OCI-LY3 (cell line): ENCODE measurements around the gene CLSTN1.

Experiments
- H2AFZ ChIP-seq: fragments of 200-600, 300-600 bp; shearing (Covaris generic); 2 replicates; pipeline ENCODE4 v1.6.0; 2014; ENCODE audit warnings: antibody characterized with exemption, low read depth, low read length
- H3K27ac ChIP-seq: fragments of 200-600, 300-600 bp; sonication (generic); 2 replicates; pipeline ENCODE4 v1.5.1; 2014; ENCODE audit warnings: mild to moderate bottlenecking, low read length, moderate library complexity, mixed read lengths
- H3K27me3 ChIP-seq: fragments of 200-600, 300-600 bp; sonication (generic); 2 replicates; pipeline ENCODE4 v1.6.1; 2014; ENCODE audit warnings: low read depth, low read length, mixed read lengths
- H3K36me3 ChIP-seq: fragments of 200-600, 300-600 bp; sonication (generic); replicated peaks from 2 replicates; pipeline ENCODE3; 2014; ENCODE audit warnings: low read depth, low read length, mixed read lengths
- H3K4me1 ChIP-seq: fragments of 300-600, 200-600 bp; sonication (generic); 2 replicates; pipeline ENCODE4 v1.6.1; 2014; ENCODE audit warnings: low read length, mixed read lengths
- H3K4me2 ChIP-seq: fragments of 200-600, 300-600 bp; sonication (generic); 2 replicates; pipeline ENCODE4 v1.6.1; 2014; ENCODE audit warnings: low read length, mixed read lengths
- H3K4me3 ChIP-seq: fragments of 300-600, 200-600 bp; sonication (generic); 2 replicates; pipeline ENCODE4 v1.5.1; 2014; ENCODE audit warnings: antibody characterized with exemption, mild to moderate bottlenecking, low read length, moderate library complexity
- H3K79me2 ChIP-seq: fragments of 300-600, 200-600 bp; shearing (Covaris generic); 2 replicates; pipeline ENCODE4 v1.6.1; 2014; ENCODE audit warnings: mild to moderate bottlenecking, low read length, mixed read lengths
- H3K9ac ChIP-seq: fragments of 300-600, 200-600 bp; shearing (Covaris generic); 2 replicates; pipeline ENCODE4 v1.6.0; 2014; ENCODE audit warnings: mild to moderate bottlenecking, low read length, moderate library complexity
- H3K9me3 ChIP-seq: fragments of 200-600, 300-600 bp; shearing (Covaris generic); 2 replicates; pipeline ENCODE4 v1.6.1; 2014; ENCODE audit warnings: low read length, mixed read lengths; ENCODE audit not compliant: insufficient read depth
- H4K20me1 ChIP-seq: fragments of 200-600, 300-600 bp; sonication (generic); 2 replicates; pipeline ENCODE4 v1.6.1; 2016; ENCODE audit warnings: low read length, mixed read lengths; ENCODE audit not compliant: insufficient read depth
- EZH2phosphoT487 ChIP-seq: fragments of 200-600 bp; shearing (Covaris generic); IDR thresholded peaks from 2 replicates; pipeline ENCODE4 v1.6.1; 2018; ENCODE audit warnings: antibody characterized with exemption, mixed run types, low read depth
- TF ChIP-seq, protein P1 (sequence below): fragments of 200-600, 300-600 bp; sonication (generic); IDR thresholded peaks from 2 replicates; pipeline ENCODE4 v1.5.1; 2014; ENCODE audit warnings: antibody characterized with exemption, low read length, low read depth

Gene CLSTN1

DNA sequence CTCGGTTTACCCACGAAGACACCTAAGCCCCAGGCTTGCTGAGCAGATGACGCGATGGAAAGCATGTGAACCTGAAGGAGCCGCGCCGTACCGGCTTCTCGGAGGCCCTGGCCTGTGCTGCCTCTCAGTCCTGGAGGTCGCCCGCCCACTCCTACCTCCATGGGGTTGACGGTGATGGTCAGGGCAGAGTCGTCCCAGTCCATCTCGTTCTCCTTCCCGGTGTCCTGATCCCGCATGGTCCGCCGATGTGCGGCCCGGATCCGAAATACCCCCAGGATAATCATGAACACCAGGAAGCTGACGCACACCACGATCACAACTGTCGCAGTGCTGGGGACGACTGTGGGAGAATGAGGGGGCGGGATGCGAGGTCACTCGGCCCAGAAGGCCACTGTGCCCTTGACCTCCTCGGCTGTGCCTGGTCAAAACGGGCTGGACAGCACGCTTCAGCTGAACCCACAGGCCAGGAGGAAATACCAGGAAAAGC lies 92.7 kb downstream of the CLSTN1 start:
- H4K20me1 ChIP-seq, result no peaks in the 10 kb centered on the region
- no peaks in the 10 kb centered on the region for H3K4me1 ChIP-seq
- no peaks in the 10 kb centered on the region for H3K79me2 ChIP-seq
- peaks cover 52% of the 10 kb centered on the region for H3K36me3 ChIP-seq
- no peak overlapping the region for H3K4me3 ChIP-seq
- no peak overlapping the region for H2AFZ ChIP-seq
- no peak overlapping the region for H3K4me2 ChIP-seq
- TF ChIP-seq EZH2phosphoT487, result no peak
- TF ChIP-seq, protein P1, sequence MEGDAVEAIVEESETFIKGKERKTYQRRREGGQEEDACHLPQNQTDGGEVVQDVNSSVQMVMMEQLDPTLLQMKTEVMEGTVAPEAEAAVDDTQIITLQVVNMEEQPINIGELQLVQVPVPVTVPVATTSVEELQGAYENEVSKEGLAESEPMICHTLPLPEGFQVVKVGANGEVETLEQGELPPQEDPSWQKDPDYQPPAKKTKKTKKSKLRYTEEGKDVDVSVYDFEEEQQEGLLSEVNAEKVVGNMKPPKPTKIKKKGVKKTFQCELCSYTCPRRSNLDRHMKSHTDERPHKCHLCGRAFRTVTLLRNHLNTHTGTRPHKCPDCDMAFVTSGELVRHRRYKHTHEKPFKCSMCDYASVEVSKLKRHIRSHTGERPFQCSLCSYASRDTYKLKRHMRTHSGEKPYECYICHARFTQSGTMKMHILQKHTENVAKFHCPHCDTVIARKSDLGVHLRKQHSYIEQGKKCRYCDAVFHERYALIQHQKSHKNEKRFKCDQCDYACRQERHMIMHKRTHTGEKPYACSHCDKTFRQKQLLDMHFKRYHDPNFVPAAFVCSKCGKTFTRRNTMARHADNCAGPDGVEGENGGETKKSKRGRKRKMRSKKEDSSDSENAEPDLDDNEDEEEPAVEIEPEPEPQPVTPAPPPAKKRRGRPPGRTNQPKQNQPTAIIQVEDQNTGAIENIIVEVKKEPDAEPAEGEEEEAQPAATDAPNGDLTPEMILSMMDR, result no peak
- no peaks in the 10 kb centered on the region for H3K9me3 ChIP-seq
- H3K27me3 ChIP-seq, result no peaks in the 10 kb centered on the region
- H3K9ac ChIP-seq, result no peak overlapping the region
- H3K27ac ChIP-seq, result no peak overlapping the region

GRCh38 chr1:9730096-9730901 lies 93.5 kb downstream of the CLSTN1 start:
- Histone ChIP-seq H3K27me3 (no peaks in the 10 kb centered on the region), H3K4me3 (no peak overlapping the region), H2AFZ (no peak overlapping the region), H3K4me1 (no peaks in the 10 kb centered on the region), H3K9ac (no peak overlapping the region), H3K9me3 (no peaks in the 10 kb centered on the region), H4K20me1 (no peaks in the 10 kb centered on the region), H3K27ac (no peak overlapping the region), H3K36me3 (peaks cover 45% of the 10 kb centered on the region), H3K79me2 (no peaks in the 10 kb centered on the region), H3K4me2 (no peak overlapping the region)
- TF ChIP-seq EZH2phosphoT487, result no peak
- TF ChIP-seq, protein P1, result no peak

DNA sequence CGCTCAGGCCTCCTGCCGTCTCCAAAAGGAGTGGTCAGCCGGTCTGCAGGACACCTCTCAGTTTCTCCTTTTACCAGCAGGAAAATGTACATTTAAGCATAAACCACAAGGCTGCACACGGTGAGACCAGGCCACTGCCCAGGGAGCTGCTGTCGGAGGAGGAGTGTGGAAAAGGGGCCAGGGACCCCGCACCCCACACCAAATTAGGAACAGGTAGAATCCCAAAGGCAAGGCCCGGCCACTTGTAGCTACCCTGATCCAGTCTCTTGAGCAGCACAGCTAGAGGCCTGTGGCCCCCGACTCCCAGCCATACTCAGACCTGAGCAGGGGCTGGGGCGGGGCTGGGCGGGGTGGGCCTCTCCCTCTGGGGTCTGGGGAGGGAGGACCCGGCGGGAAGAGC lies 94.2 kb downstream of the CLSTN1 start:
- no peaks in the 10 kb centered on the region for H3K79me2 ChIP-seq
- TF ChIP-seq, protein P1, result no peak
- TF ChIP-seq EZH2phosphoT487, result no peak
- no peak overlapping the region for H3K9ac ChIP-seq
- no peaks in the 10 kb centered on the region for H4K20me1 ChIP-seq
- no peaks in the 10 kb centered on the region for H3K9me3 ChIP-seq
- peaks cover 45% of the 10 kb centered on the region for H3K36me3 ChIP-seq
- no peaks in the 10 kb centered on the region for H3K27me3 ChIP-seq
- H3K4me3 ChIP-seq, result no peak overlapping the region
- H3K4me1 ChIP-seq, result no peaks in the 10 kb centered on the region
- H3K4me2 ChIP-seq, result no peak overlapping the region
- H3K27ac ChIP-seq, result no peak overlapping the region
- no peak overlapping the region for H2AFZ ChIP-seq

- Histone ChIP-seq H3K4me3 (no peak overlapping the region), H3K79me2 (no peaks in the 10 kb centered on the region), H3K4me1 (no peaks in the 10 kb centered on the region), H4K20me1 (no peaks in the 10 kb centered on the region), H3K9me3 (no peaks in the 10 kb centered on the region), H3K27ac (no peak overlapping the region), H2AFZ (no peak overlapping the region), H3K4me2 (no peak overlapping the region), H3K36me3 (peaks cover 53% of the 10 kb centered on the region), H3K27me3 (no peaks in the 10 kb centered on the region), H3K9ac (no peak overlapping the region)
- no peak for TF ChIP-seq EZH2phosphoT487
- TF ChIP-seq, protein P1, result no peak
These were observed 95.1 kb downstream of the CLSTN1 start for GRCh38 chr1:9728451-9729295.
